GM12891 (cell line): ENCODE results near the gene IP6K1.
"Not testable (repeated sequence)": the region's sequence is repeated elsewhere in the genome, so short reads cannot be mapped to it uniquely, and the experiment has no call there.

Experiments
- DNase-seq: peaks from one replicate; pipeline ENCODE4 v3.0.0; 2011; ENCODE audit warnings: low spot score; ENCODE audit not compliant: insufficient read length
- FAIRE-seq: peaks from 2 replicates; lab custom pipeline; 2011; peaks lifted over from hg19 to GRCh38; lab: Jason Lieb, UNC
- PAX5 ChIP-seq: IDR thresholded peaks from 2 replicates; pipeline ENCODE4 v1.6.1; 2011; ENCODE audit warnings: low read length, moderate library complexity, mild to moderate bottlenecking; ENCODE audit not compliant: insufficient read depth, severe bottlenecking
- POLR2A ChIP-seq: IDR thresholded peaks from 2 replicates; pipeline ENCODE4 v1.6.1; 2011; ENCODE audit warnings: low read depth, low read length, control low read depth
- POLR2AphosphoS5 ChIP-seq: IDR thresholded peaks from 2 replicates; pipeline ENCODE4 v1.6.1; 2011; ENCODE audit warnings: low read depth, low read length, control low read depth
- POU2F2 ChIP-seq: IDR thresholded peaks from 2 replicates; pipeline ENCODE4 v1.6.1; 2011; ENCODE audit warnings: low read depth, mild to moderate bottlenecking, control low read depth, low read length, moderate library complexity
- SPI1 ChIP-seq: IDR thresholded peaks from 2 replicates; pipeline ENCODE4 v1.6.1; 2011; ENCODE audit warnings: low read depth, low read length, control low read depth
- TAF1 ChIP-seq: IDR thresholded peaks from 2 replicates; pipeline ENCODE4 v1.6.1; 2011; ENCODE audit warnings: low read depth, low read length, control low read depth

IP6K1 gene

GRCh38 chr3:49787182-49787464, 781 bp upstream of the IP6K1 start:
- DNase-seq: no peak
- FAIRE-seq: no peak
- TF ChIP-seq SPI1 (no peak), TAF1 (no peak), PAX5 (no peak)

GRCh38 chr3:49785565-49786356, 581 bp downstream of the IP6K1 start:
- TF ChIP-seq PAX5 (no peak), POLR2A (no peak), SPI1 (no peak)
- peak; percentile 73 for FAIRE-seq
- no peak for DNase-seq

GRCh38 chr3:49782277-49782676, 4.1 kb downstream of the IP6K1 start:
- not testable (repeated sequence) for FAIRE-seq, DNase-seq

- TF ChIP-seq POLR2A: no peak
- TF ChIP-seq TAF1: no peak
- TF ChIP-seq POU2F2: no peak
- TF ChIP-seq PAX5: no peak
- no peak for TF ChIP-seq SPI1
- no peak for TF ChIP-seq POLR2AphosphoS5
- FAIRE-seq (no peak), DNase-seq (no peak)
Observed at GRCh38 chr3:49781415-49782199, 4.7 kb downstream of the IP6K1 start.

GRCh38 chr3:49780975-49781365, 5.4 kb downstream of the IP6K1 start:
- not testable (repeated sequence) for DNase-seq, FAIRE-seq

GRCh38 chr3:49780080-49780974, 6.0 kb downstream of the IP6K1 start:
- TF ChIP-seq TAF1 (no peak), POLR2A (no peak), POU2F2 (no peak)
- no peak for FAIRE-seq

GRCh38 chr3:49779358-49780079, 6.8 kb downstream of the IP6K1 start:
- DNase-seq: no peak
- TF ChIP-seq TAF1 (no peak), POU2F2 (no peak), POLR2A (no peak)
- peak; percentile 41 for FAIRE-seq

More at GRCh38 chr3:49780080-49780974, 6.0 kb downstream of the IP6K1 start:
- no peak for DNase-seq

- FAIRE-seq, DNase-seq: not testable (repeated sequence)
Observed at GRCh38 chr3:49776101-49776500, 10.2 kb downstream of the IP6K1 start.

GRCh38 chr3:49775538-49775937, 10.8 kb downstream of the IP6K1 start:
- FAIRE-seq: no peak
- DNase-seq: no peak
- no peak for TF ChIP-seq POU2F2
- TF ChIP-seq POLR2A: no peak
- no peak for TF ChIP-seq TAF1
- TF ChIP-seq PAX5: no peak
- no peak for TF ChIP-seq POLR2AphosphoS5
- TF ChIP-seq SPI1: no peak

GRCh38 chr3:49772703-49773102, 13.6 kb downstream of the IP6K1 start:
- FAIRE-seq (no peak), DNase-seq (no peak)
- TF ChIP-seq POLR2A (no peak), PAX5 (no peak), SPI1 (no peak), TAF1 (no peak), POLR2AphosphoS5 (no peak), POU2F2 (no peak)
